Tibial nerve (tissue), 4 donors: ENCODE data around the gene SNX20.

Source experiments
- EP300 ChIP-seq, 2 donors: sonication (generic); formaldehyde crosslinking; IDR thresholded peaks; one replicate each; pipeline ENCODE4 v1.6.1; 2017; ENCODE audit warnings: antibody characterized with exemption in 2 of 2, mild to moderate bottlenecking in 1 of 2
- TF ChIP-seq, protein P1 (sequence below), 5 experiments: fragments of 200-600 bp in 3 of 5; fragments of 450-650 bp in 2 of 5; sonication (generic) in 3 of 5; IDR thresholded peaks; one replicate each; pipeline ENCODE4 v1.5.1; 2016 to 2019; ENCODE audit warnings: antibody characterized with exemption in 5 of 5, mild to moderate bottlenecking in 3 of 5, moderate library complexity in 2 of 5

- TF ChIP-seq, protein P1, sequence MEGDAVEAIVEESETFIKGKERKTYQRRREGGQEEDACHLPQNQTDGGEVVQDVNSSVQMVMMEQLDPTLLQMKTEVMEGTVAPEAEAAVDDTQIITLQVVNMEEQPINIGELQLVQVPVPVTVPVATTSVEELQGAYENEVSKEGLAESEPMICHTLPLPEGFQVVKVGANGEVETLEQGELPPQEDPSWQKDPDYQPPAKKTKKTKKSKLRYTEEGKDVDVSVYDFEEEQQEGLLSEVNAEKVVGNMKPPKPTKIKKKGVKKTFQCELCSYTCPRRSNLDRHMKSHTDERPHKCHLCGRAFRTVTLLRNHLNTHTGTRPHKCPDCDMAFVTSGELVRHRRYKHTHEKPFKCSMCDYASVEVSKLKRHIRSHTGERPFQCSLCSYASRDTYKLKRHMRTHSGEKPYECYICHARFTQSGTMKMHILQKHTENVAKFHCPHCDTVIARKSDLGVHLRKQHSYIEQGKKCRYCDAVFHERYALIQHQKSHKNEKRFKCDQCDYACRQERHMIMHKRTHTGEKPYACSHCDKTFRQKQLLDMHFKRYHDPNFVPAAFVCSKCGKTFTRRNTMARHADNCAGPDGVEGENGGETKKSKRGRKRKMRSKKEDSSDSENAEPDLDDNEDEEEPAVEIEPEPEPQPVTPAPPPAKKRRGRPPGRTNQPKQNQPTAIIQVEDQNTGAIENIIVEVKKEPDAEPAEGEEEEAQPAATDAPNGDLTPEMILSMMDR (IDR thresholded peaks at IDR 0.05): peak in 3 of 5 experiments; percentile 12 to 43 (median 29)
- TF ChIP-seq EP300 (IDR thresholded peaks at IDR 0.05): no peak
These were observed 9.4 kb downstream of the SNX20 start for GRCh38 chr16:50671644-50672260.
